Thyroid gland (tissue), 4 donors: ENCODE data around the gene ARID4A.

Experiments used
- CTCF ChIP-seq, 6 experiments: fragments of 200-600 bp in 3 of 6; fragments of 450-650 bp in 3 of 6; sonication (generic) in 3 of 6; IDR thresholded peaks; one replicate each; pipeline ENCODE4 v1.5.1; 2016 to 2019; ENCODE audit warnings: antibody characterized with exemption in 6 of 6, mild to moderate bottlenecking in 2 of 6, inconsistent platforms in 1 of 6, moderate library complexity in 1 of 6
- POLR2A ChIP-seq, 2 donors: fragments of 450-650 bp; IDR thresholded peaks; one replicate each; pipeline ENCODE4 v1.6.1; 2017; ENCODE audit warnings: antibody characterized with exemption in 2 of 2, mild to moderate bottlenecking in 2 of 2, moderate library complexity in 1 of 2

GRCh38 chr14:58278177-58278576, 20.2 kb upstream of the ARID4A start:
- TF ChIP-seq CTCF (IDR thresholded peaks at IDR 0.05), result no peak
- no peak for TF ChIP-seq POLR2A (IDR thresholded peaks at IDR 0.05)
